Activated naive CD4-positive, alpha-beta T cell treated with anti-CD3 and anti-CD28 coated beads, Interleukin-2, amount 50 U/mL, for 72 hours (primary cell): ENCODE results near the gene NINL. TPM values are rescaled to one million over a fixed set of nuclear protein-coding genes. Genes with fewer than 3 reads are reported as not detected.
A peak's percentile ranks its signal among the peaks of the same experiment; 100 is the strongest.

Experiments
- ATAC-seq, 2 donors: fragments of 150-1000 bp; cut with Tn5 transposase; 2 replicates each; pipeline ENCODE4 v1.10.0; 2021; ENCODE audit warnings: mild to moderate bottlenecking in 2 of 2, moderate library complexity in 2 of 2
- DNase-seq, 2 donors: peaks; one replicate each; pipeline ENCODE4 v3.0.0; 2021 to 2022; ENCODE audit warnings: low spot score in 2 of 2
- H3K27ac Mint-ChIP-seq, 2 donors: one replicate each; pipeline ENCODE4 v1.8.0; 2022; ENCODE audit warnings: mild to moderate bottlenecking in 2 of 2, mixed read lengths in 2 of 2
- H3K36me3 Mint-ChIP-seq, 2 donors: one replicate each; pipeline ENCODE4 v1.8.0; 2022; ENCODE audit warnings: mixed read lengths in 2 of 2
- H3K9me3 Mint-ChIP-seq, 2 donors: one replicate each; pipeline ENCODE4 v1.8.0; 2022; ENCODE audit warnings: mixed read lengths in 2 of 2
- total RNA-seq, 2 donors: library from RNA; stranded (reverse); gene quantifications; one replicate each; pipeline ENCODE4 v1.2.3, GENCODE V29; 2022

NINL gene
- total RNA-seq, 2 donors from 2014 or later: 3.2 to 5.5 TPM

GRCh38 chr20:25408890-25409289 lies 176.4 kb downstream of the NINL start:
- Mint-ChIP-seq H3K27ac (peak overlapping the region; percentile 11 to 95), H3K9me3 (peaks cover 0 to 7% of the 10 kb centered on the region in 2 donors), H3K36me3 (peaks cover 21 to 28% of the 10 kb centered on the region in 2 donors)
- no peak for ATAC-seq
- no peak for DNase-seq

DNA sequence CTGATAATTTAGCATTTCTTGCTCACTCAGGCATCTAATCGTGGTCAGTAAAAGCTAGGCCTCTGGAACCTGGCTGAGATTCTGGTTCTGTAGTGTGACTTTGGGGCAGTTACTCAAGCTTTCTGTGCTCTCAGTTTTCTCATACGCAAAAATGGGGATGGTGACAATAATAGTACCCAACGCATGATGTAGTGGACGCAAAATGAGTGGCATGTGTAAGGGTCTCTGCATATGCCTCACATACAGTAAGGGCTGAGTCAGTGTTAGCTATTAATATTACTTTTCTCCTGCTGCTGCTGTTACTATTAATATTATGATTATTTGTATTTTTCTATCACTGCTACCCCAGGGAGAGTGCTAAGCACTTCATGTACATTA lies 177.2 kb downstream of the NINL start:
- ATAC-seq (peak in 1 of 2 donors; percentile 35), DNase-seq (no peak)
- peaks cover 5 to 11% of the 10 kb centered on the region in 2 donors for H3K9me3 Mint-ChIP-seq
- peaks cover 26 to 33% of the 10 kb centered on the region in 2 donors for H3K36me3 Mint-ChIP-seq
- H3K27ac Mint-ChIP-seq: peak overlapping the region; percentile 95 to 96

- Mint-ChIP-seq H3K9me3 (peaks cover 8 to 14% of the 10 kb centered on the region in 2 donors), H3K27ac (peak within 1 kb of the TSS; percentile 95 to 96), H3K36me3 (peaks cover 30 to 37% of the 10 kb centered on the region in 2 donors)
- ATAC-seq (peak; percentile 89 to 94), DNase-seq (peak; percentile 86 to 93)
Observed at GRCh38 chr20:25407311-25408169, 177.8 kb downstream of the NINL start, which contains the start of gene GINS1. Gene GINS1, plus strand, starts transcription at chr20:25407673. Its CDS starts 148 bp downstream, at chr20:25407821.

Other genes starting within 250 kb of the NINL start
- gene ABHD12, start 194.7 kb downstream of the NINL start, total RNA-seq: 10 to 100 TPM; 13.8 to 20.2 TPM
- gene GINS1, start 177.9 kb downstream of the NINL start, total RNA-seq: 10 to 100 TPM; 26.3 to 26.6 TPM
- 1 to 10 TPM; 6.6 to 9.5 TPM for gene NANP, start 38.5 kb upstream of the NINL start, total RNA-seq
- 10 to 100 TPM; 14.3 to 17.2 TPM for gene ZNF337, start 111.3 kb upstream of the NINL start, total RNA-seq